Body of pancreas (tissue), 4 donors: ENCODE measurements around the gene GLCCI1.

Source experiments
- POLR2A ChIP-seq, 3 donors: fragments of 450-650 bp; IDR thresholded peaks; one replicate each; pipeline ENCODE4 v1.6.1; 2016; ENCODE audit warnings: antibody characterized with exemption in 3 of 3, mild to moderate bottlenecking in 2 of 3
- TF ChIP-seq, protein P1 (sequence below), 7 experiments: fragments of 450-650 bp in 4 of 7; fragments of 200-600 bp in 3 of 7; sonication (generic) in 3 of 7; IDR thresholded peaks; one replicate each; pipeline ENCODE4 v1.5.1; 2016 to 2019; ENCODE audit warnings: antibody characterized with exemption in 7 of 7

- TF ChIP-seq, protein P1, sequence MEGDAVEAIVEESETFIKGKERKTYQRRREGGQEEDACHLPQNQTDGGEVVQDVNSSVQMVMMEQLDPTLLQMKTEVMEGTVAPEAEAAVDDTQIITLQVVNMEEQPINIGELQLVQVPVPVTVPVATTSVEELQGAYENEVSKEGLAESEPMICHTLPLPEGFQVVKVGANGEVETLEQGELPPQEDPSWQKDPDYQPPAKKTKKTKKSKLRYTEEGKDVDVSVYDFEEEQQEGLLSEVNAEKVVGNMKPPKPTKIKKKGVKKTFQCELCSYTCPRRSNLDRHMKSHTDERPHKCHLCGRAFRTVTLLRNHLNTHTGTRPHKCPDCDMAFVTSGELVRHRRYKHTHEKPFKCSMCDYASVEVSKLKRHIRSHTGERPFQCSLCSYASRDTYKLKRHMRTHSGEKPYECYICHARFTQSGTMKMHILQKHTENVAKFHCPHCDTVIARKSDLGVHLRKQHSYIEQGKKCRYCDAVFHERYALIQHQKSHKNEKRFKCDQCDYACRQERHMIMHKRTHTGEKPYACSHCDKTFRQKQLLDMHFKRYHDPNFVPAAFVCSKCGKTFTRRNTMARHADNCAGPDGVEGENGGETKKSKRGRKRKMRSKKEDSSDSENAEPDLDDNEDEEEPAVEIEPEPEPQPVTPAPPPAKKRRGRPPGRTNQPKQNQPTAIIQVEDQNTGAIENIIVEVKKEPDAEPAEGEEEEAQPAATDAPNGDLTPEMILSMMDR (IDR thresholded peaks at IDR 0.05): peak; percentile 18 to 67 (median 51)
- no peak for TF ChIP-seq POLR2A (IDR thresholded peaks at IDR 0.05)
Observed at GRCh38 chr7:8035647-8036518, 67.3 kb downstream of the GLCCI1 start.
